HepG2 (cell line): ENCODE data around the gene CREG2.

Experiments used
- ZBTB21 ChIP-seq: sonication (generic); formaldehyde crosslinking; IDR thresholded peaks from 2 replicates; pipeline ENCODE4 v1.4.0; 2020; ENCODE audit warnings: missing genetic modification reagents
- ZNF274 ChIP-seq: sonication (generic); formaldehyde crosslinking; IDR thresholded peaks from 2 replicates; pipeline ENCODE4 v1.5.1; 2020; ENCODE audit warnings: mild to moderate bottlenecking, missing genetic modification reagents
- ZNF567 ChIP-seq: sonication (generic); formaldehyde crosslinking; IDR thresholded peaks from 2 replicates; pipeline ENCODE4 v1.8.1; 2023; ENCODE audit warnings: mild to moderate bottlenecking, missing genetic modification reagents, borderline replicate concordance
- ZNF644 ChIP-seq: IDR thresholded peaks from 2 replicates; pipeline ENCODE4 v1.6.1; 2016; ENCODE audit warnings: low read depth
- ZNF766 ChIP-seq: sonication (generic); formaldehyde crosslinking; IDR thresholded peaks from 2 replicates; pipeline ENCODE4 v1.5.0; 2020; ENCODE audit warnings: missing genetic modification reagents, borderline replicate concordance
- ZZZ3 ChIP-seq: sonication (generic); formaldehyde crosslinking; IDR thresholded peaks from 2 replicates; pipeline ENCODE4 v1.4.0; 2020; ENCODE audit warnings: missing genetic modification reagents, mild to moderate bottlenecking, borderline replicate concordance
- TF ChIP-seq, protein P1 (sequence below), 2 experiments: sonication (generic) in 1 of 2; formaldehyde crosslinking in 1 of 2; IDR thresholded peaks; 2 replicates each; pipeline versions ENCODE4 v1.5.1 to v1.6.1; 2011 to 2020; ENCODE audit warnings: borderline replicate concordance in 1 of 2, low read depth in 1 of 2, low read length in 1 of 2, mild to moderate bottlenecking in 1 of 2, missing genetic modification reagents in 1 of 2, moderate library complexity in 1 of 2
- TF ChIP-seq, protein P2 (sequence below): sonication (generic); formaldehyde crosslinking; conservative IDR thresholded peaks from 2 replicates; pipeline ENCODE4 v1.4.0; 2020; ENCODE audit warnings: missing genetic modification reagents

DNA sequence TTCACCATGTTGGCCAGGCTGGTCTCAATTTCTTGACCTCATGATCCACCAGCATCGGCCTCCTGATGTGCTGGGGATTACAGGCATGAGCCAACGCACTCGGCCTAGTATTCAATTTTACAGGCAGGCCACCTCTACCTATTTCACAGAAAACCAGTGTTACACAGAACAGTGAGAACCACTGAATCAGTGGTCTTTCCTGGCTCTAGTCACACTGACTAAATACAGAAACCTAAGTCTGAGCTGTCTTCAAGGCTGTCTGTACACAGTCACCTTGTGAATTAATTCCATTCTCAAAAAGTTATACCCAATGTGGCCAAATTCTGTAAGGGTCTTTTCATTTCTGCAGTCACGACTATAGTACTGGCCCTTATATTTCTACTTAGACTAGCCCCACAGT, 82.3 kb downstream of the CREG2 start:
- TF ChIP-seq ZNF644 (CRISPR knock-in tag) (no peak), ZBTB21 (CRISPR knock-in tag) (no peak), ZZZ3 (CRISPR knock-in tag) (no peak), ZNF567 (CRISPR knock-in tag) (no peak), ZNF766 (CRISPR knock-in tag) (no peak), ZNF274 (no peak)
- TF ChIP-seq, protein P1, sequence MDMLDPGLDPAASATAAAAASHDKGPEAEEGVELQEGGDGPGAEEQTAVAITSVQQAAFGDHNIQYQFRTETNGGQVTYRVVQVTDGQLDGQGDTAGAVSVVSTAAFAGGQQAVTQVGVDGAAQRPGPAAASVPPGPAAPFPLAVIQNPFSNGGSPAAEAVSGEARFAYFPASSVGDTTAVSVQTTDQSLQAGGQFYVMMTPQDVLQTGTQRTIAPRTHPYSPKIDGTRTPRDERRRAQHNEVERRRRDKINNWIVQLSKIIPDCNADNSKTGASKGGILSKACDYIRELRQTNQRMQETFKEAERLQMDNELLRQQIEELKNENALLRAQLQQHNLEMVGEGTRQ (IDR thresholded peaks at IDR 0.05; ENCODE audit: low read depth, low read length) = no peak
- TF ChIP-seq, protein P1 (CRISPR knock-in tag; IDR thresholded peaks at IDR 0.05; ENCODE audit: borderline replicate concordance) = no peak
- TF ChIP-seq, protein P2, sequence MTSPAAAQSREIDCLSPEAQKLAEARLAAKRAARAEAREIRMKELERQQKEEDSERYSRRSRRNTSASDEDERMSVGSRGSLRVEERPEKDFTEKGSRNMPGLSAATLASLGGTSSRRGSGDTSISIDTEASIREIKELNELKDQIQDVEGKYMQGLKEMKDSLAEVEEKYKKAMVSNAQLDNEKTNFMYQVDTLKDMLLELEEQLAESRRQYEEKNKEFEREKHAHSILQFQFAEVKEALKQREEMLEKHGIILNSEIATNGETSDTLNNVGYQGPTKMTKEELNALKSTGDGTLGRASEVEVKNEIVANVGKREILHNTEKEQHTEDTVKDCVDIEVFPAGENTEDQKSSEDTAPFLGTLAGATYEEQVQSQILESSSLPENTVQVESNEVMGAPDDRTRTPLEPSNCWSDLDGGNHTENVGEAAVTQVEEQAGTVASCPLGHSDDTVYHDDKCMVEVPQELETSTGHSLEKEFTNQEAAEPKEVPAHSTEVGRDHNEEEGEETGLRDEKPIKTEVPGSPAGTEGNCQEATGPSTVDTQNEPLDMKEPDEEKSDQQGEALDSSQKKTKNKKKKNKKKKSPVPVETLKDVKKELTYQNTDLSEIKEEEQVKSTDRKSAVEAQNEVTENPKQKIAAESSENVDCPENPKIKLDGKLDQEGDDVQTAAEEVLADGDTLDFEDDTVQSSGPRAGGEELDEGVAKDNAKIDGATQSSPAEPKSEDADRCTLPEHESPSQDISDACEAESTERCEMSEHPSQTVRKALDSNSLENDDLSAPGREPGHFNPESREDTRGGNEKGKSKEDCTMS (CRISPR knock-in tag) = no peak
